GM18868 (cell line): ENCODE measurements around the gene MZB1.
A peak's percentile ranks its signal among the peaks of the same experiment; 100 is the strongest.

Experiments
- ATAC-seq: cut with Tn5 transposase; IDR thresholded peaks from one replicate; pipeline ENCODE4 v1.9.1; 2021; ENCODE audit warnings: mild to moderate bottlenecking, moderate library complexity; ENCODE audit not compliant: unreplicated experiment

Gene MZB1

GRCh38 chr5:139389701-139390638 lies at the start of gene MZB1:
TSS of gene MZB1 (minus strand) at chr5:139389913. CDS start at chr5:139389856, 57 bp downstream.
- ATAC-seq: peak; percentile 46

GRCh38 chr5:139439013-139439903 lies 49.5 kb upstream of the MZB1 start, which contains the start of gene DNAJC18:
TSS of gene DNAJC18 (minus strand) at chr5:139439525. CDS start at chr5:139439445, 80 bp downstream.
- peak; percentile 87 for ATAC-seq

- no peak for ATAC-seq
Observed at GRCh38 chr5:139438707-139439012, 48.9 kb upstream of the MZB1 start.

- no peak for ATAC-seq
Observed at GRCh38 chr5:139435676-139436075, 46.0 kb upstream of the MZB1 start.

GRCh38 chr5:139431706-139432105 lies 42.0 kb upstream of the MZB1 start:
- no peak for ATAC-seq

- no peak for ATAC-seq
Observed at GRCh38 chr5:139430015-139430414, 40.3 kb upstream of the MZB1 start.

GRCh38 chr5:139426203-139426885 lies 36.6 kb upstream of the MZB1 start:
- no peak for ATAC-seq

- ATAC-seq: no peak
Observed at GRCh38 chr5:139425497-139425896, 35.8 kb upstream of the MZB1 start.

- no peak for ATAC-seq
Observed at GRCh38 chr5:139422307-139422893, 32.7 kb upstream of the MZB1 start.

- ATAC-seq: no peak
Observed at GRCh38 chr5:139419226-139420192, 29.8 kb upstream of the MZB1 start.

GRCh38 chr5:139418793-139419192 lies 29.1 kb upstream of the MZB1 start:
- ATAC-seq: no peak

GRCh38 chr5:139417214-139417613 lies 27.5 kb upstream of the MZB1 start:
- ATAC-seq: no peak

- ATAC-seq: no peak
Observed at GRCh38 chr5:139416651-139417050, 26.9 kb upstream of the MZB1 start.

- ATAC-seq: no peak
Observed at GRCh38 chr5:139415869-139416268, 26.2 kb upstream of the MZB1 start.

- no peak for ATAC-seq
Observed at GRCh38 chr5:139415221-139415861, 25.6 kb upstream of the MZB1 start.

GRCh38 chr5:139414581-139415130 lies 24.9 kb upstream of the MZB1 start:
- no peak for ATAC-seq

- no peak for ATAC-seq
Observed at GRCh38 chr5:139413963-139414362, 24.2 kb upstream of the MZB1 start.

GRCh38 chr5:139413153-139413552 lies 23.4 kb upstream of the MZB1 start:
- no peak for ATAC-seq
